Measurements from ENCODE around the gene CP. TPM values are rescaled to one million over a fixed set of nuclear protein-coding genes. Genes with fewer than 3 reads are reported as not detected.

CP gene
- total RNA-seq, 1 experiment from 2014 or later, result 1.5 TPM

GRCh38 chr3:149263856-149264255, 42.2 kb upstream of the CP start:
- H3K4me1 Mint-ChIP-seq, result peaks cover 7% of the 10 kb centered on the region; the same call in 1 of the 2 replicates
- H3K27ac Mint-ChIP-seq, result no peak overlapping the region; the same call in 1 of the 2 replicates
- no peak overlapping the region for H3K4me3 Mint-ChIP-seq
- H3K9me3 Mint-ChIP-seq, result peaks cover 12% of the 10 kb centered on the region; the same call in 1 of the 2 replicates
- ChIA-PET POLR2A (no interaction called here), CTCF (no interaction called here)
- H3K36me3 Mint-ChIP-seq, result no peaks in the 10 kb centered on the region
- TF ChIP-seq ZNF423 (CRISPR knock-in tag; IDR thresholded peaks at IDR 0.05), result no peak
- TF ChIP-seq ZNF138 (CRISPR knock-in tag; conservative IDR thresholded peaks at IDR 0.05), result no peak
- TF ChIP-seq ZNF317 (CRISPR knock-in tag; IDR thresholded peaks at IDR 0.05; ENCODE audit: borderline replicate concordance, low read depth), result no peak
- TF ChIP-seq, protein P1, sequence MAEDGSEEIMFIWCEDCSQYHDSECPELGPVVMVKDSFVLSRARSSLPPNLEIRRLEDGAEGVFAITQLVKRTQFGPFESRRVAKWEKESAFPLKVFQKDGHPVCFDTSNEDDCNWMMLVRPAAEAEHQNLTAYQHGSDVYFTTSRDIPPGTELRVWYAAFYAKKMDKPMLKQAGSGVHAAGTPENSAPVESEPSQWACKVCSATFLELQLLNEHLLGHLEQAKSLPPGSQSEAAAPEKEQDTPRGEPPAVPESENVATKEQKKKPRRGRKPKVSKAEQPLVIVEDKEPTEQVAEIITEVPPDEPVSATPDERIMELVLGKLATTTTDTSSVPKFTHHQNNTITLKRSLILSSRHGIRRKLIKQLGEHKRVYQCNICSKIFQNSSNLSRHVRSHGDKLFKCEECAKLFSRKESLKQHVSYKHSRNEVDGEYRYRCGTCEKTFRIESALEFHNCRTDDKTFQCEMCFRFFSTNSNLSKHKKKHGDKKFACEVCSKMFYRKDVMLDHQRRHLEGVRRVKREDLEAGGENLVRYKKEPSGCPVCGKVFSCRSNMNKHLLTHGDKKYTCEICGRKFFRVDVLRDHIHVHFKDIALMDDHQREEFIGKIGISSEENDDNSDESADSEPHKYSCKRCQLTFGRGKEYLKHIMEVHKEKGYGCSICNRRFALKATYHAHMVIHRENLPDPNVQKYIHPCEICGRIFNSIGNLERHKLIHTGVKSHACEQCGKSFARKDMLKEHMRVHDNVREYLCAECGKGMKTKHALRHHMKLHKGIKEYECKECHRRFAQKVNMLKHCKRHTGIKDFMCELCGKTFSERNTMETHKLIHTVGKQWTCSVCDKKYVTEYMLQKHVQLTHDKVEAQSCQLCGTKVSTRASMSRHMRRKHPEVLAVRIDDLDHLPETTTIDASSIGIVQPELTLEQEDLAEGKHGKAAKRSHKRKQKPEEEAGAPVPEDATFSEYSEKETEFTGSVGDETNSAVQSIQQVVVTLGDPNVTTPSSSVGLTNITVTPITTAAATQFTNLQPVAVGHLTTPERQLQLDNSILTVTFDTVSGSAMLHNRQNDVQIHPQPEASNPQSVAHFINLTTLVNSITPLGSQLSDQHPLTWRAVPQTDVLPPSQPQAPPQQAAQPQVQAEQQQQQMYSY (CRISPR knock-in tag; IDR thresholded peaks at IDR 0.05), result no peak
- TF ChIP-seq NFYB (CRISPR knock-in tag; conservative IDR thresholded peaks at IDR 0.05; ENCODE audit: low read depth), result no peak
- TF ChIP-seq ZNF121 (CRISPR knock-in tag; IDR thresholded peaks at IDR 0.05), result no peak
- no peak for TF ChIP-seq FOXK1 (CRISPR knock-in tag; IDR thresholded peaks at IDR 0.05)
- TF ChIP-seq USF2 (CRISPR knock-in tag; IDR thresholded peaks at IDR 0.05), result no peak
- TF ChIP-seq, protein P2, sequence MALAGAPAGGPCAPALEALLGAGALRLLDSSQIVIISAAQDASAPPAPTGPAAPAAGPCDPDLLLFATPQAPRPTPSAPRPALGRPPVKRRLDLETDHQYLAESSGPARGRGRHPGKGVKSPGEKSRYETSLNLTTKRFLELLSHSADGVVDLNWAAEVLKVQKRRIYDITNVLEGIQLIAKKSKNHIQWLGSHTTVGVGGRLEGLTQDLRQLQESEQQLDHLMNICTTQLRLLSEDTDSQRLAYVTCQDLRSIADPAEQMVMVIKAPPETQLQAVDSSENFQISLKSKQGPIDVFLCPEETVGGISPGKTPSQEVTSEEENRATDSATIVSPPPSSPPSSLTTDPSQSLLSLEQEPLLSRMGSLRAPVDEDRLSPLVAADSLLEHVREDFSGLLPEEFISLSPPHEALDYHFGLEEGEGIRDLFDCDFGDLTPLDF (CRISPR knock-in tag; IDR thresholded peaks at IDR 0.05), result no peak
- no peak for TF ChIP-seq SMAD3 (CRISPR knock-in tag; IDR thresholded peaks at IDR 0.05; ENCODE audit: borderline replicate concordance)
- no peak for TF ChIP-seq ESRRA (CRISPR knock-in tag; IDR thresholded peaks at IDR 0.05; ENCODE audit: borderline replicate concordance)
- TF ChIP-seq NR3C1 (CRISPR knock-in tag; conservative IDR thresholded peaks at IDR 0.05; ENCODE audit: low read depth), result no peak
- TF ChIP-seq, protein P3, sequence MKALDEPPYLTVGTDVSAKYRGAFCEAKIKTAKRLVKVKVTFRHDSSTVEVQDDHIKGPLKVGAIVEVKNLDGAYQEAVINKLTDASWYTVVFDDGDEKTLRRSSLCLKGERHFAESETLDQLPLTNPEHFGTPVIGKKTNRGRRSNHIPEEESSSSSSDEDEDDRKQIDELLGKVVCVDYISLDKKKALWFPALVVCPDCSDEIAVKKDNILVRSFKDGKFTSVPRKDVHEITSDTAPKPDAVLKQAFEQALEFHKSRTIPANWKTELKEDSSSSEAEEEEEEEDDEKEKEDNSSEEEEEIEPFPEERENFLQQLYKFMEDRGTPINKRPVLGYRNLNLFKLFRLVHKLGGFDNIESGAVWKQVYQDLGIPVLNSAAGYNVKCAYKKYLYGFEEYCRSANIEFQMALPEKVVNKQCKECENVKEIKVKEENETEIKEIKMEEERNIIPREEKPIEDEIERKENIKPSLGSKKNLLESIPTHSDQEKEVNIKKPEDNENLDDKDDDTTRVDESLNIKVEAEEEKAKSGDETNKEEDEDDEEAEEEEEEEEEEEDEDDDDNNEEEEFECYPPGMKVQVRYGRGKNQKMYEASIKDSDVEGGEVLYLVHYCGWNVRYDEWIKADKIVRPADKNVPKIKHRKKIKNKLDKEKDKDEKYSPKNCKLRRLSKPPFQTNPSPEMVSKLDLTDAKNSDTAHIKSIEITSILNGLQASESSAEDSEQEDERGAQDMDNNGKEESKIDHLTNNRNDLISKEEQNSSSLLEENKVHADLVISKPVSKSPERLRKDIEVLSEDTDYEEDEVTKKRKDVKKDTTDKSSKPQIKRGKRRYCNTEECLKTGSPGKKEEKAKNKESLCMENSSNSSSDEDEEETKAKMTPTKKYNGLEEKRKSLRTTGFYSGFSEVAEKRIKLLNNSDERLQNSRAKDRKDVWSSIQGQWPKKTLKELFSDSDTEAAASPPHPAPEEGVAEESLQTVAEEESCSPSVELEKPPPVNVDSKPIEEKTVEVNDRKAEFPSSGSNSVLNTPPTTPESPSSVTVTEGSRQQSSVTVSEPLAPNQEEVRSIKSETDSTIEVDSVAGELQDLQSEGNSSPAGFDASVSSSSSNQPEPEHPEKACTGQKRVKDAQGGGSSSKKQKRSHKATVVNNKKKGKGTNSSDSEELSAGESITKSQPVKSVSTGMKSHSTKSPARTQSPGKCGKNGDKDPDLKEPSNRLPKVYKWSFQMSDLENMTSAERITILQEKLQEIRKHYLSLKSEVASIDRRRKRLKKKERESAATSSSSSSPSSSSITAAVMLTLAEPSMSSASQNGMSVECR (CRISPR knock-in tag; IDR thresholded peaks at IDR 0.05; ENCODE audit: borderline replicate concordance), result no peak
- TF ChIP-seq SP1 (CRISPR knock-in tag; conservative IDR thresholded peaks at IDR 0.05), result no peak
- no peak for TF ChIP-seq NFE2L1 (CRISPR knock-in tag; IDR thresholded peaks at IDR 0.05)
- TF ChIP-seq PRRX2 (CRISPR knock-in tag; IDR thresholded peaks at IDR 0.05), result no peak
- no peak for TF ChIP-seq GTF2I (CRISPR knock-in tag; conservative IDR thresholded peaks at IDR 0.05)
- TF ChIP-seq, protein P4, sequence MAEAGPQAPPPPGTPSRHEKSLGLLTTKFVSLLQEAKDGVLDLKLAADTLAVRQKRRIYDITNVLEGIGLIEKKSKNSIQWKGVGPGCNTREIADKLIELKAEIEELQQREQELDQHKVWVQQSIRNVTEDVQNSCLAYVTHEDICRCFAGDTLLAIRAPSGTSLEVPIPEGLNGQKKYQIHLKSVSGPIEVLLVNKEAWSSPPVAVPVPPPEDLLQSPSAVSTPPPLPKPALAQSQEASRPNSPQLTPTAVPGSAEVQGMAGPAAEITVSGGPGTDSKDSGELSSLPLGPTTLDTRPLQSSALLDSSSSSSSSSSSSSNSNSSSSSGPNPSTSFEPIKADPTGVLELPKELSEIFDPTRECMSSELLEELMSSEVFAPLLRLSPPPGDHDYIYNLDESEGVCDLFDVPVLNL (CRISPR knock-in tag; IDR thresholded peaks at IDR 0.05; ENCODE audit: borderline replicate concordance, low read depth), result no peak
- DNase-seq (ENCODE audit: low spot score) (no peak), ATAC-seq (no peak)
- no peaks in the 10 kb centered on the region for H3K27me3 Mint-ChIP-seq (ENCODE audit: low read depth)

Measured in WTC11 (cell line).